HTERT RPE-1 (cell line): ENCODE data around the gene STEAP1.

Experiments used
- in situ Hi-C: fragments of 300-500 bp; cut with MboI; formaldehyde crosslinking; loops from 4 replicates; pipeline ENCODE4 v1.14.3; 2020; ENCODE audit warnings: low sequenced_read_pairs

STEAP1 gene

DNA sequence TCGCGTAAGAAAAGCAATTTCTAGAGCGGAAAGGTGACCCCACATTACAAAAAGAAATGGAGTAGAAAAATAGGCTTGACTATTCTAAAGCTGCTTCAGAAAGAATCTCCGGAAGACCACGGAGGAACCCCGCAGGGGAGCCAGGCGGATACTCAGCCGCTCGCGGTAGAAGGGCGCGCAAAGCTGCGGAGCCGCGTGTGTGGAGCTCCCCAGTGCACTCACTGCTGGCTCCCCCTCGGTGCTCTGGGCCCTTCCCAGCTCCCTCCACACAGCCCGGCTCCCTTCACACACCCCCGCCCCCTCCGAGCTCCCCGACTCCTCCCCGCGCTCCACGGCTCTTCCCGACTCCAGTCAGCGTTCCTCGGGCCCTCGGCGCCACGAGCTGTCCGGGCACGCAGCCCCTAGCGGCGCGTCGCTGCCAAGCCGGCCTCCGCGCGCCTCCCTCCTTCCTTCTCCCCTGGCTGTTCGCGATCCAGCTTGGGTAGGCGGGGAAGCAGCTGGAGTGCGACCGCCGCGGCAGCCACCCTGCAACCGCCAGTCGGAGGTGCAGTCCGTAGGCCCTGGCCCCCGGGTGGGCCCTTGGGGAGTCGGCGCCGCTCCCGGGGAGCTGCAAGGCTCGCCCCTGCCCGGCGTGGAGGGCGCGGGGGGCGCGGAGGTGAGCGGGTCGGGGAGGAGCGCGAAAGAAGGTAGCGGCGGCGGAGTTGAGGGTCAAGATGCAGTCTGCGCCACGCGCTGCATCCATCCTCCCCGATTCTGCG lies 57.3 kb downstream of the STEAP1 start, which contains the start of gene STEAP2:
TSS of gene STEAP2 (plus strand) at position 350 of the 758 bp plus-strand sequence. CDS start 13,343 bp downstream, outside the sequence.
- in situ Hi-C loops, result no loop called here

DNA sequence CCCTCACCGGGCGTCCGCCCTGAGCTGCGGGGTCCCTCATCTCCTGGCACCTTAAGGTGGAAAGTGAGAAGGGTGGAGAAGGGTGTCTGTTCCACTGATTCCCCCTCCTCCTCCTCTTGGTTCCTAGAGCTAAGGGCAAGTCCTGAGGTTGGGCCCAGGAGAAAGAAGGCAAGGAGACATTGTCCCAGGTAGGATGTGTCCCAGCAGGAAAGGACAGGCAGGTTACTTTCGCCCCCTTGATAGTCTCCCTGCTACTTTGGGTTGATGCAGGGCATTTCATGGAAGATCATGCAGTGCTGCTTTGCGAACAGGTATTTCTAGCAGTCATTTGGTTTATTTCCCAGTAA lies 57.9 kb downstream of the STEAP1 start:
- in situ Hi-C loops, result no loop called here

DNA sequence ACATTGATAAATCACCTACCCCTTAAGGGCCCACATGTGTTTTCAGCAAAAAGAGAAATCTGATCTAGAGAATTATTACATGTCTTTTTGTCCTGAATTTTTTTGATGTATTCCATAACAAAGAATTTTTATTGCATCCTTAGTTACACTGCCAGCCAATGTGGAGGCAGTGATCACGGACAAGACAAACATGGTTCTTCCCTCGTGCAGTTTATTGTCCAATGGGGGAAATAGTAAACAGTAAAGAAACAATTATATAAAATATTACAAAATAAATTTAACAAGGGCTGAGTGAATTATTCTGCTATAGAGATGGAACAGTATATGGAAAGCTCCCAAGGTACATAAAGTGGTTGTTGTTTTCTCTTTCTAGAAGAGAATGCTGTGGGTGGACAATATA lies 59.3 kb downstream of the STEAP1 start:
- in situ Hi-C loops, result no loop called here
